ENCODE measurements around the gene C20orf144.

The C20orf144 gene

GRCh38 chr20:33653218-33653899 lies 8.8 kb upstream of the C20orf144 start:
- TF ChIP-seq POLR2AphosphoS5 (IDR thresholded peaks at IDR 0.05; ENCODE audit: low read depth, low read length) (no peak; the same call in none of the 2 replicates), SIN3A (IDR thresholded peaks at IDR 0.05; ENCODE audit: borderline replicate concordance, insufficient read depth, low read length) (no peak), TAF1 (IDR thresholded peaks at IDR 0.05; ENCODE audit: borderline replicate concordance, insufficient read depth, low read length) (no peak), FOXP2 (optimal IDR thresholded peaks at IDR 0.05; ENCODE audit: borderline replicate concordance, extremely low read depth, extremely low read length, insufficient read depth) (no peak)
- TF ChIP-seq, protein P1, sequence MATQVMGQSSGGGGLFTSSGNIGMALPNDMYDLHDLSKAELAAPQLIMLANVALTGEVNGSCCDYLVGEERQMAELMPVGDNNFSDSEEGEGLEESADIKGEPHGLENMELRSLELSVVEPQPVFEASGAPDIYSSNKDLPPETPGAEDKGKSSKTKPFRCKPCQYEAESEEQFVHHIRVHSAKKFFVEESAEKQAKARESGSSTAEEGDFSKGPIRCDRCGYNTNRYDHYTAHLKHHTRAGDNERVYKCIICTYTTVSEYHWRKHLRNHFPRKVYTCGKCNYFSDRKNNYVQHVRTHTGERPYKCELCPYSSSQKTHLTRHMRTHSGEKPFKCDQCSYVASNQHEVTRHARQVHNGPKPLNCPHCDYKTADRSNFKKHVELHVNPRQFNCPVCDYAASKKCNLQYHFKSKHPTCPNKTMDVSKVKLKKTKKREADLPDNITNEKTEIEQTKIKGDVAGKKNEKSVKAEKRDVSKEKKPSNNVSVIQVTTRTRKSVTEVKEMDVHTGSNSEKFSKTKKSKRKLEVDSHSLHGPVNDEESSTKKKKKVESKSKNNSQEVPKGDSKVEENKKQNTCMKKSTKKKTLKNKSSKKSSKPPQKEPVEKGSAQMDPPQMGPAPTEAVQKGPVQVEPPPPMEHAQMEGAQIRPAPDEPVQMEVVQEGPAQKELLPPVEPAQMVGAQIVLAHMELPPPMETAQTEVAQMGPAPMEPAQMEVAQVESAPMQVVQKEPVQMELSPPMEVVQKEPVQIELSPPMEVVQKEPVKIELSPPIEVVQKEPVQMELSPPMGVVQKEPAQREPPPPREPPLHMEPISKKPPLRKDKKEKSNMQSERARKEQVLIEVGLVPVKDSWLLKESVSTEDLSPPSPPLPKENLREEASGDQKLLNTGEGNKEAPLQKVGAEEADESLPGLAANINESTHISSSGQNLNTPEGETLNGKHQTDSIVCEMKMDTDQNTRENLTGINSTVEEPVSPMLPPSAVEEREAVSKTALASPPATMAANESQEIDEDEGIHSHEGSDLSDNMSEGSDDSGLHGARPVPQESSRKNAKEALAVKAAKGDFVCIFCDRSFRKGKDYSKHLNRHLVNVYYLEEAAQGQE (IDR thresholded peaks at IDR 0.05; ENCODE audit: insufficient read depth in 1 of 2, low read depth in 2 of 2, low read length in 2 of 2): no peak

- TF ChIP-seq POLR2AphosphoS5 (IDR thresholded peaks at IDR 0.05; ENCODE audit: low read depth, low read length) (no peak), SIN3A (IDR thresholded peaks at IDR 0.05; ENCODE audit: borderline replicate concordance, insufficient read depth, low read length) (no peak), TAF1 (IDR thresholded peaks at IDR 0.05; ENCODE audit: borderline replicate concordance, insufficient read depth, low read length) (no peak), FOXP2 (optimal IDR thresholded peaks at IDR 0.05; ENCODE audit: borderline replicate concordance, extremely low read depth, extremely low read length, insufficient read depth) (no peak)
- TF ChIP-seq, protein P1 (IDR thresholded peaks at IDR 0.05; ENCODE audit: insufficient read depth in 1 of 2, low read depth in 2 of 2, low read length in 2 of 2): no peak
These were observed 8.1 kb upstream of the C20orf144 start for GRCh38 chr20:33653900-33654596.

- TF ChIP-seq FOXP2 (optimal IDR thresholded peaks at IDR 0.05; ENCODE audit: borderline replicate concordance, extremely low read depth, extremely low read length, insufficient read depth): no peak
- no peak for TF ChIP-seq POLR2AphosphoS5 (IDR thresholded peaks at IDR 0.05; ENCODE audit: low read depth, low read length)
- no peak for TF ChIP-seq TAF1 (IDR thresholded peaks at IDR 0.05; ENCODE audit: borderline replicate concordance, insufficient read depth, low read length)
- TF ChIP-seq SIN3A (IDR thresholded peaks at IDR 0.05; ENCODE audit: borderline replicate concordance, insufficient read depth, low read length): no peak
- TF ChIP-seq, protein P1 (IDR thresholded peaks at IDR 0.05; ENCODE audit: insufficient read depth in 1 of 2, low read depth in 2 of 2, low read length in 2 of 2): no peak
These were observed 7.4 kb upstream of the C20orf144 start for GRCh38 chr20:33654680-33655161.

GRCh38 chr20:33655164-33655563 lies 7.0 kb upstream of the C20orf144 start:
- TF ChIP-seq, protein P1 (IDR thresholded peaks at IDR 0.05; ENCODE audit: insufficient read depth in 1 of 2, low read depth in 2 of 2, low read length in 2 of 2): no peak
- TF ChIP-seq POLR2AphosphoS5 (IDR thresholded peaks at IDR 0.05; ENCODE audit: low read depth, low read length): no peak
- TF ChIP-seq TAF1 (IDR thresholded peaks at IDR 0.05; ENCODE audit: borderline replicate concordance, insufficient read depth, low read length): no peak
- no peak for TF ChIP-seq SIN3A (IDR thresholded peaks at IDR 0.05; ENCODE audit: borderline replicate concordance, insufficient read depth, low read length)
- no peak for TF ChIP-seq FOXP2 (optimal IDR thresholded peaks at IDR 0.05; ENCODE audit: borderline replicate concordance, extremely low read depth, extremely low read length, insufficient read depth)

Data from PFSK-1 (cell line).